H9 (cell line): ENCODE measurements around the gene KAT8. TPM values are rescaled to one million over a fixed set of nuclear protein-coding genes. Genes with fewer than 3 reads are reported as not detected.

ENCODE experiments used
- DNase-seq: peaks from one replicate; pipeline ENCODE4 v3.0.0-alpha.2; 2017
- H2AFZ ChIP-seq: one replicate; pipeline ENCODE4 v1.6.1; 2013; ENCODE audit warnings: mild to moderate bottlenecking, low read length, control low read depth, moderate library complexity
- H2AK5ac ChIP-seq: 2 replicates; pipeline ENCODE4 v1.6.1; 2013; ENCODE audit warnings: low read length, control low read depth, mixed read lengths; ENCODE audit not compliant: insufficient read length
- H2BK120ac ChIP-seq: one replicate; pipeline ENCODE4 v1.6.1; 2013; ENCODE audit warnings: low read depth, mild to moderate bottlenecking, low read length, control low read depth, inconsistent platforms; ENCODE audit not compliant: poor library complexity, severe bottlenecking
- H2BK12ac ChIP-seq: 2 replicates; pipeline ENCODE4 v1.6.1; 2013; ENCODE audit warnings: low read length, control low read depth, mixed read lengths, low read depth; ENCODE audit not compliant: insufficient read length
- H2BK15ac ChIP-seq: 2 replicates; pipeline ENCODE4 v1.6.1; 2013; ENCODE audit warnings: low read depth, low read length, control low read depth
- H2BK20ac ChIP-seq: one replicate; pipeline ENCODE4 v1.6.1; 2013; ENCODE audit warnings: low read depth, mild to moderate bottlenecking, low read length, control low read depth, inconsistent platforms; ENCODE audit not compliant: poor library complexity, severe bottlenecking
- H2BK5ac ChIP-seq: 2 replicates; pipeline ENCODE4 v1.6.1; 2013; ENCODE audit warnings: low read length, control low read depth, mixed read lengths; ENCODE audit not compliant: insufficient read length
- H3K14ac ChIP-seq: 2 replicates; pipeline ENCODE4 v1.6.1; 2013; ENCODE audit warnings: low read length, control low read depth; ENCODE audit not compliant: insufficient read depth
- H3K18ac ChIP-seq: 2 replicates; pipeline ENCODE4 v1.6.1; 2013; ENCODE audit warnings: low read depth, mild to moderate bottlenecking, mixed read lengths, low read length, control low read depth; ENCODE audit not compliant: insufficient read length
- H3K23ac ChIP-seq: 2 replicates; pipeline ENCODE4 v1.6.1; 2013; ENCODE audit warnings: low read length, control low read depth, mixed read lengths, low read depth; ENCODE audit not compliant: insufficient read length
- H3K23me2 ChIP-seq: 2 replicates; pipeline ENCODE4 v1.6.1; 2013; ENCODE audit warnings: low read depth, mild to moderate bottlenecking, mixed read lengths, low read length, control low read depth; ENCODE audit not compliant: insufficient read length, poor library complexity, severe bottlenecking
- H3K27ac ChIP-seq: 2 replicates; pipeline ENCODE4 v1.5.1; 2013; ENCODE audit warnings: low read length, control low read depth, mixed read lengths, low read depth; ENCODE audit not compliant: insufficient read length
- H3K27me3 ChIP-seq: 2 replicates; pipeline ENCODE4 v1.6.1; 2013; ENCODE audit warnings: low read length, control low read depth, inconsistent platforms; ENCODE audit not compliant: insufficient read depth
- H3K4ac ChIP-seq: 2 replicates; pipeline ENCODE4 v1.6.1; 2013; ENCODE audit warnings: low read depth, mild to moderate bottlenecking, control low read depth, inconsistent platforms, low read length, moderate library complexity
- H3K4me1 ChIP-seq: 2 replicates; pipeline ENCODE4 v1.6.1; 2013; ENCODE audit warnings: low read length, control low read depth, inconsistent platforms; ENCODE audit not compliant: insufficient read depth
- H3K4me2 ChIP-seq: 2 replicates; pipeline ENCODE4 v1.6.1; 2013; ENCODE audit warnings: low read length, control low read depth, mixed read lengths; ENCODE audit not compliant: insufficient read length, insufficient read depth
- H3K56ac ChIP-seq: 2 replicates; pipeline ENCODE4 v1.6.1; 2013; ENCODE audit warnings: low read depth, mild to moderate bottlenecking, mixed read lengths, low read length, control low read depth; ENCODE audit not compliant: insufficient read length
- H3K79me1 ChIP-seq: 2 replicates; pipeline ENCODE4 v1.6.1; 2013; ENCODE audit warnings: low read depth, mild to moderate bottlenecking, moderate library complexity, low read length, control low read depth, inconsistent platforms; ENCODE audit not compliant: insufficient read depth, poor library complexity, severe bottlenecking
- H3K79me2 ChIP-seq: 2 replicates; pipeline ENCODE4 v1.6.1; 2013; ENCODE audit warnings: low read length, control low read depth, inconsistent platforms; ENCODE audit not compliant: insufficient read depth
- H3K9ac ChIP-seq: 2 replicates; pipeline ENCODE4 v1.6.1; 2013; ENCODE audit warnings: low read length, control low read depth, mixed read lengths; ENCODE audit not compliant: insufficient read length; ENCODE audit errors: extremely low read depth
- H3K9me3 ChIP-seq: one replicate; pipeline ENCODE4 v1.6.1; 2013; ENCODE audit warnings: low read depth, low read length, inconsistent platforms; ENCODE audit not compliant: control insufficient read depth
- H3T11ph ChIP-seq: one replicate; pipeline ENCODE4 v1.6.1; 2013; ENCODE audit warnings: mild to moderate bottlenecking, low read length, control low read depth, inconsistent platforms
- H4K20me1 ChIP-seq: one replicate; pipeline ENCODE4 v1.6.1; 2013; ENCODE audit not compliant: control insufficient read depth, insufficient read length, insufficient read depth
- H4K5ac ChIP-seq: 2 replicates; pipeline ENCODE4 v1.6.1; 2013; ENCODE audit warnings: low read depth, mild to moderate bottlenecking, mixed read lengths, low read length, control low read depth; ENCODE audit not compliant: insufficient read length
- H4K8ac ChIP-seq: replicated peaks from 2 replicates; pipeline ENCODE4 v1.6.1; 2013; ENCODE audit warnings: low read length, control low read depth, mixed read lengths, low read depth; ENCODE audit not compliant: insufficient read length
- H4K91ac ChIP-seq: 2 replicates; pipeline ENCODE4 v1.6.1; 2013; ENCODE audit warnings: low read depth, mild to moderate bottlenecking, moderate library complexity, mixed read lengths, low read length, control low read depth; ENCODE audit not compliant: insufficient read length
- H3K27ac Mint-ChIP-seq, 3 experiments: 2 replicates in 2 of 3; 3 replicates in 1 of 3; pipeline ENCODE4 v1.8.0; 2020 to 2021; ENCODE audit warnings: mixed read lengths in 3 of 3, mild to moderate bottlenecking in 1 of 3, moderate library complexity in 1 of 3
- H3K27me3 Mint-ChIP-seq: 2 replicates; pipeline ENCODE4 v1.8.0; 2021; ENCODE audit warnings: low read depth, mild to moderate bottlenecking, moderate library complexity, mixed read lengths
- H3K36me3 Mint-ChIP-seq, 3 experiments: 2 replicates in 2 of 3; 3 replicates in 1 of 3; pipeline ENCODE4 v1.8.0; 2020 to 2021; ENCODE audit warnings: low read depth in 3 of 3, mixed read lengths in 3 of 3; ENCODE audit not compliant: insufficient read depth in 1 of 3
- H3K4me1 Mint-ChIP-seq, 2 experiments: 2 replicates each; pipeline ENCODE4 v1.8.0; 2020; ENCODE audit warnings: mixed read lengths in 2 of 2
- H3K4me3 Mint-ChIP-seq, 2 experiments: 2 replicates in 1 of 2; 3 replicates in 1 of 2; pipeline ENCODE4 v1.8.0; 2020 to 2021; ENCODE audit warnings: mild to moderate bottlenecking in 2 of 2, mixed read lengths in 2 of 2, moderate library complexity in 1 of 2
- H3K9me3 Mint-ChIP-seq, 2 experiments: 2 replicates in 1 of 2; 3 replicates in 1 of 2; pipeline ENCODE4 v1.8.0; 2020; ENCODE audit warnings: mild to moderate bottlenecking in 2 of 2, mixed read lengths in 2 of 2, moderate library complexity in 1 of 2
- CTCF ChIP-seq: fragments of 200-600 bp; sonication (generic); conservative IDR thresholded peaks from 3 replicates; pipeline ENCODE4 v1.8.0; 2021; ENCODE audit warnings: antibody characterized with exemption, mild to moderate bottlenecking
- WGBS: extraction: QIAGEN DNeasy Blood & Tissue Kit; methylation state at CpG from one replicate; pipeline ENCODE4 v1.1.7; 2013; ENCODE audit warnings: missing lambda C conversion rate, low lambda C conversion rate, mixed read lengths; ENCODE audit not compliant: insufficient read length; ENCODE audit errors: extremely low coverage; 5-methylcytosine and 5-hydroxymethylcytosine counted together
- total RNA-seq: library from RNA; stranded (reverse); gene quantifications from 2 replicates; pipeline ENCODE4 v1.2.1, GENCODE V29; 2021

The KAT8 gene
- total RNA-seq, 1 experiment from 2014 or later, result 52.1 TPM

GRCh38 chr16:31167315-31167714 is 49.9 kb downstream of the KAT8 start:
- Histone ChIP-seq H3T11ph (no peak overlapping the region), H3K4ac (no peak overlapping the region), H3K79me2 (no peaks in the 10 kb centered on the region), H3K9ac (no peak overlapping the region), H3K27ac (no peak overlapping the region), H3K4me2 (no peak overlapping the region), H3K9me3 (no peaks in the 10 kb centered on the region), H2BK15ac (no peak overlapping the region), H3K27me3 (no peaks in the 10 kb centered on the region), H4K91ac (no peak overlapping the region), H3K56ac (no peak overlapping the region), H2BK120ac (no peak overlapping the region), H3K14ac (no peak overlapping the region), H2BK12ac (no peak overlapping the region), H2BK20ac (no peak overlapping the region), H2AFZ (no peak overlapping the region), H3K23me2 (no peaks in the 10 kb centered on the region), H3K23ac (no peak overlapping the region), H3K79me1 (no peaks in the 10 kb centered on the region), H3K18ac (no peak overlapping the region), H2BK5ac (no peak overlapping the region), H2AK5ac (no peak overlapping the region), H4K20me1 (no peaks in the 10 kb centered on the region), H3K4me1 (no peaks in the 10 kb centered on the region), H4K5ac (no peak overlapping the region), H4K8ac (no peak overlapping the region)
- no peak for TF ChIP-seq CTCF
- no peak for DNase-seq
- H3K36me3 Mint-ChIP-seq, result no peaks in the 10 kb centered on the region
- H3K27ac Mint-ChIP-seq, result no peak overlapping the region
- no CpG with 5 or more reads among the region's 8 CpGs for WGBS
- H3K27me3 Mint-ChIP-seq, result peaks cover 4% of the 10 kb centered on the region; the same call in 1 of the 2 replicates
- peaks cover 12 to 14% of the 10 kb centered on the region in 2 experiments for H3K4me1 Mint-ChIP-seq
- H3K9me3 Mint-ChIP-seq, result peaks cover 2 to 8% of the 10 kb centered on the region in 2 experiments; a peak in 2 of 5 replicates
- no peak overlapping the region for H3K4me3 Mint-ChIP-seq
